T47D (cell line): ENCODE measurements around the gene RAMACL.
A peak's percentile ranks its signal among the peaks of the same experiment; 100 is the strongest.

Experiments used
- DNase-seq, 2 experiments: peaks; one replicate each; pipeline versions ENCODE4 v3.0.0 to v3.0.0-alpha.2; 2011 to 2012; ENCODE audit warnings: low read depth in 1 of 2, low spot score in 1 of 2
- JUND ChIP-seq: IDR thresholded peaks from 2 replicates; pipeline ENCODE4 v1.6.1; 2012; ENCODE audit warnings: low read depth
- in situ Hi-C: cut with HindIII; loops from 2 replicates; pipeline ENCODE4 v1.10.0; 2016; ENCODE audit warnings: low sequenced_read_pairs, low pct_unique_long_range_greater_than_20kb

The RAMACL gene

DNA sequence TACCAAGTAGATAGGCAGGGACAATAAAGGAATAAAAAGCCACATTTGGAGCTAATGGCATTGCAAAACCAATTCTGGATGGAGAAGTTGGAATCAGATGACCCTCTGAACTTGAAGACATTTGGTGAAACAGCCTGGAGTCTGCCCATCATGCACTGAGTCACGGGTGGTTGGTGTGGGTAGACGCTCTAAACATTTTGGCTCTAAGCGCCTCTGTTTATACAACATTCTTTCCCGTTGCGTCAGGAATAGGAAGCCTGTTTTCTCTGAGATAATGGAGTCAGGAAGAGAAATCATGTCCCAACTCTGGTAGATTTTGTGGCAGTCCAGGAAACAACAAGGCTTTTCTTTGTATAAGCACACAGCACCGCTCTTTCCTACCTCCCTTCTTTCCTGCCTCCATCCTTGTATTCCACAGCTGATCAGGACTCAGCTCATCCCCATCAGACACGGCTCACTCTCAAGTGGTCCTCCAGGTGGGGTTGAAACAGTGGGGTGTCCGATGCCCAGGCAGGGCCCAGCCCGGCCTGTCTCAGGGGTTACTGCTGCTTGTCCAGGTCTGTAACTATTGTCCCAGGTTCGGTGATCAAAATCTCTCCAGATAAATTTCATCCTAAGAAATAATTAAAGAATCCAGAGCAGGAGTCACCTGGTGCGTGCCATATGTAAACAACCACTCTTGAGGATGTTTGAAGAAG, 12.1 kb upstream of the RAMACL start:
- no peak for TF ChIP-seq JUND
- DNase-seq = no peak
- in situ Hi-C loops = no loop called here

DNA sequence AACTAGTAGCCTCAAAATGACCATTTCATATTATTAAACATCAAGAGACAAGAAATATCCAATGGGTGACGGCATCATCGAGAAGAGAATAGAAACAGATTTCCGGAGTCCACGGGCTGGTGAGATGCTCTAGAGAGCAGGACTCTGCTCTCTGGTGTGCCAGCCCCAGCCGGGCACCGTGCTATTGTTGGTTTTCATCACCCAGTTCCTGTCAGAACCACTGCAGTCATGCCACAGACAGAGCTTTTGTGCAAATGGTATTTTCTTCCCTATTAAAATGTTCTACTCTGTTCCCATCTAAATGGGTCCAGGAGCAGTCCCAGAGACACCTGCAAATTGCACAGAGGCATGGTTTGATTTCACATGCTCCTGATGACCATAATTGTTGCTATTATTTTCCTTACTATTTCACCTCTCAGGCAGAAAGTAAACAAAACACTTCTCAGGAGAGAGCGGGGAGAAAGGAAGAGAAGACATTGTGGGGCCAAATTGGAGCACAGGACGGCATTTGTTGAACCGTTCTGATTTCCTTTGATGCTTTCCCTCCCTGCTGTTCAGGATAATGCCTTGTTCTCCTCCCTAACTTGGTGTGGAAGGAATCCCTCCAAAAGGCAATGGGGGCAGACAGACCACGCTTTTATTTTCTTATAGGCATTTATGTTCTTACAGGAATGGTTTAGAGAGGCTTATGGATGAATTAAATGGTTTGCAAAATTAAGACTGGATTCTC, 11.4 kb upstream of the RAMACL start:
- no peak for TF ChIP-seq JUND
- in situ Hi-C loops = no loop called here
- no peak for DNase-seq

DNA sequence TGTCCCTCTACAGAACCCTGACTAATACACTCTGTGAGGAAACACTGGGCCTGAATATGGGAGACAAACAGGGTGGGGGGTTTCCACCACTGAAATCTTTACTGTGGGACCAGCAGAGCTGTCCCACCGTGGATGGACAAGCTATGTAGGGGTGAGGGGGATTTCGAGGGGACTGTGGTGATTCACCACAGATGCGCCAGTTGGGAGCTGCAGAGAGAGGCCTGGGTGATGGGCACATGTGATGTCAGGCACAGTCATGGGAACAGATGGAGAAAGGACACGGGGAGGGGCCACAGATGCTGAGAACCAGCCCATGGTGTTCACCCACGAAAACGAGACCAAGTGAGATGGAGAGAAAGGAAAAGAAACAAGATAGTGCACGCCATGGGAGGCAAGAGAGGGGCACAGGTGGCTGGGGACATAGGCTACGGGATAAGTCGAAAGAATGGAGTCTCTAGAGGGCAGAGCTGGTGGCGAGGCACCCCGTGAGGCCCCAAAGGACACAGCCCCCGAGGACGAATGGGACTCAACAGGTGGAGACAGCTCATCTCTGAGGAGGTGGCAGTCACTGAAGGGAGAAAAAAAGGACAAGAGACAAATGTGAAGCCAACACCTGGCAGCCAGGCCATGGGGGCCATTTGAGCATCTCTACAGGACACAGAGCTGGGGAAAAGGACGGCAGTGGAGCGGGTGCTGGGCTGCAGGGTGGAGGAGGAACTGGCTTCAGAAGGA, 10.5 kb upstream of the RAMACL start:
- no peak for DNase-seq
- no peak for TF ChIP-seq JUND
- in situ Hi-C loops = no loop called here

DNA sequence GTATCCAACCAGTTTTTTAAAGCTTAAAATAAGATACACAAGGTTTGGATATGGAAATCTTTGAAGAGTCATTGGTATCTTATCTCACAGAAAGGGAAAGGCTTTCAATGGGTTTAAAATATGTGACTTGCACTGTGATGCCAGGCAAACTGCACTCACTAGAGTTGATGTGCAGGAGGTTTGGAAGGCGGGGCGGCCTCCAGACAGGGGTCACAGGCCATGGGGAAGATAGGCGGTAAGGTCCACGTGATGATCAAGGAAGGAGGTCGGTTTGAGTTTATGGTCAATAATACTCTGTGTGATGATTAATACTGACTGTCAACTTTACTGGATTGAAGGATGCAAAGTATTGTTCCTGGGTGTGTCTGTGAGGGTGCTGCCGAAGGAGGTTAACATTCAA, 9.5 kb upstream of the RAMACL start:
- in situ Hi-C loops = no loop called here
- no peak for DNase-seq
- TF ChIP-seq JUND = no peak

DNA sequence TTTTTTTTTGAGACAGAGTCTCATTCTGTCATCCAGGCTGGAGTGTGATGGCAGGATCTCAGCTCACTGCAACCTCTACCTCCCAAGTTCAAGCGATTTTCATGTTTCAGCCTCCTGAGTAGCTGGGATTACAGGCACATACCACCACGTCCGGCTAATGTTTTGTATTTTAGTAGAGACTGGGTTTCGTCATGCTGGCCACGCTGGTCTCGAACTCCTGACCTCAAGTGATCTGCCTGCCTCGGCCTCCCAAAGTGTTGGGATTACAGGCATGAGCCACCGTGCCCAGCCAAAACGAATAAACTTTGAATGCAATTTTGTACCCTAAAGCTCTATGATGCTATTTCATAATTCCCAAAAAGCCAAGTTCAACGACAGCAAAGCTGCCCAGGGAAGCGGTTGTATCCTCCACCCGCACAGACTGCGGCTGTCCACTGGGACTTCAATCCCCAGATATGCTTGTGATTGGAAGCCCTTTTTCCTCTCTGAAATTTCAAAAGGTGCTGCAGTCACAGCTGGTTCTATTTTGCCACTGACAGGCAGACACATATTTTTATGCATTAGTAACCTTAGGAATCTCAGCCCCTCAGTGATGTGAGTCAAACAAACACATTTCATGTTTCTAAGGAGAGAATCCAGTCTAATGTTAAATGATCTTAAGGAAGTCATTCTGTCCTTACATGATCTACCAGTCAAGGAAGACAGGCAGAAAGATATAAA, 8.7 kb upstream of the RAMACL start:
- DNase-seq = no peak
- in situ Hi-C loops = no loop called here
- no peak for TF ChIP-seq JUND

DNA sequence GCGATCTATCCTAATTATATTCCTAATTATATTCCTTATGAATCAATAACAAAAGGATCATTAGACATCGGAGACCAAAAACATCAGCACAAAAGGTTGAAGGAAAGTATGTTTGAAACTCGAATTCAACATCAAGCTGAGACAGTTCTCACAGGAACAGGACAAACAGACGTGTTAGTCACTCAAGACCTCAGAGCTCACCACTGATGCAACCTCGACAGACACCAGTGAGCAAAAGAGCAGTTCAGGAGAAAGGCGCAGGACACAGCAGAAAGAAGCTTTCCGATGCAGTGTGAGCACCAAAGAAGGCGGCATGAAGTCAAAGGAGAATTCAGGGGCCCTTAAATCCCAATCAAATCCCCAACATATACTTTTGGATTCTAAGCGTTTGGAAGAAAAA, 6.3 kb upstream of the RAMACL start:
- in situ Hi-C loops = no loop called here
- no peak for TF ChIP-seq JUND
- peak in 1 of 2 experiments; percentile 4 for DNase-seq

DNA sequence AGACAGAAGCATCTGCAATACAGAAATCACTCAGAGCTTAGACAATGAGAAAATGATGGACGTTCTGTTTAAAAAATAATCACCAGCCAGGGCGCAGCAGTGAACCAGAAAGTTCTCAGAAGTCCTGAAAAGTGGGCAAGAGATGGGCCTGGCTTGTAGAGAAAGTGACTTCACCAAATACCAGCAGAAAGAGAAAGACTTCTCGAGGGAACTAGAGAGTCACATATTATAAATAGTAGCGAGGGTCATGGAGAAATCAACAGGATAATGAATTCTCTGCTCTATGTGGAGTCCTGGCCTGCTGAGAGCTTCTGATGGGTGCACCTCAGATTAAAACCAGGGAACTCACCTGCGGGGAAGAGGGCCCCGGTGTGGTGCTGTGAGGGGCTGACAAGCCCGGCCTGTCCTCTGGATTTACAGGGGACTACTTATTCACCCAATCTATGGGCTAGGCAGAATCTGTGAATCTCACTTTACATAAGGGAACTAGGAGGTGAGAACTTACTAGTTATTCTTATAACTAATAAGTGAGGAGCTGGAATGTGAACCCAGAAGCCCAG, 5.6 kb upstream of the RAMACL start:
- no peak for TF ChIP-seq JUND
- in situ Hi-C loops = no loop called here
- DNase-seq = no peak

DNA sequence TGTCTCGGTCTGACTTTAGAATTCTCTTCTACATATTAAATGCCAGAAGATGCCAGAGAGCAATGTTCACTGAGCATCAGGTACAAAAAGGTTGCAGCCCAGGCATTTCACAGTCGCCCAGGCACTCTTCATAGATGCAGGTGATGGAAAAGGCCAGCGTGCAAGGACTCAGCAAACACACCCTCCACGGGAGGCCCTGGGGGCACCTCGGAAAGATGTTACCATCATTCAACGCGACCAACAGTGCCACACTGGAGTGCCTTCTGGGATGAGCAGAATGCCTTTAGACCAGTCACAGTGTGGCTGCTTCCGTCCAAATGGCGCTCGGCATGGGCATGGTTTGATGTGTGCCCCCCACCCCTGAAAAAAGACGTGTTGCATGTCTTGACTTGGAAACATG, 4.5 kb upstream of the RAMACL start:
- DNase-seq = no peak
- TF ChIP-seq JUND = no peak
- in situ Hi-C loops = no loop called here

DNA sequence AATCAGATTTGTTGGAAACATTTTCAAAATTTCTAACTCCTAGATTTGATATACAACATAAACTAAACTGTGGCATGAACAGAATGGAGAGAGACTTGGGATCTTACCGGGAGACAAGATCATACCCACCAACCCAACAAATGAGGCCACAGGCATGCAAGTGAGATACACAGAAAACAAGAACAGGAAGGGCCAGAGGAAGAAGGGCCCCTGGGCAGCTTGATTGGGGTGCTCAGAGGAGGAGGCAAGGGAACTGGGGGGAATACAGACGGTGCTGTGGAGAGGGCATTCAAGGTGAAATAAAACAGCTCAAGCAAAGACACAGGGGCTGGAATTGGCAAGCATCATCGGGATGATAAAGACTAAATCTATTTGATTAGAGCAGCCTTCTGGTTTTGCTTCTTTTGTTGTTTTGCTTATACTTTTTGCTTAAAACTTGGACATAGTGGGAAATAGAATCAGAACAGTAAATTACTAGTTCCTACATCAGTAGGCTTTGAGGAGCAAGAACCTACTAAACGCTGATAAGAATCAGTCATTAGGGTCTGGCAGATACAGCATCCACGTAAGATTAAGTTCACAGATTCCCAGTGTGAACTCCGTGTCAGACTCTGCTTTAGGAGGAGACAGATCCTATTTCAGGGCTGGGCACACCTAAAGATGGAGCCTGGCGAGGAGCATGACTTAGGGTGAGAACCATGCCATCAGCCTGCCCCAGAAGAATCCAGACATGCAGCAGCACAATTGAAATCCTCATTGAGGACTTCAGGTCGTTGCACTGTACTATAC, 3.5 kb upstream of the RAMACL start:
- DNase-seq = no peak
- no peak for TF ChIP-seq JUND
- in situ Hi-C loops = no loop called here

DNA sequence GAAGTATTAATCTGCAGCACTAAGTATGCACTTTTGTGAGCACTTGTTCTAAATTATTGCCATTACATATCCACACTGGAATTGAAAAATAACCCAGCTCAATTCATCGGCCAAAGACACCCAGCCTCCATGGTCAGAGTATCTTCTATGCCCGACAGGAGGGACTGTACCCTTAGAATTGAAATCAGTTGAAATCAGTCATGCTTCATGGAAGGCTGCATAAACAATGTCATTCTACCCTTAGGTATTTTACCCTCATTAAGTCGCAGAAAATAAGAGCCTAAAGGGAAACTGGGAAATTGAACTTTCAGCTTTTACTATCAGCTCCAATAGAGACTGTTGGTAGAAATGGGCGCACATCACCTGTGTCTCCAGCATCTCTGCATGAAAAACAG, 2.9 kb upstream of the RAMACL start:
- in situ Hi-C loops = no loop called here
- no peak for TF ChIP-seq JUND
- no peak for DNase-seq

DNA sequence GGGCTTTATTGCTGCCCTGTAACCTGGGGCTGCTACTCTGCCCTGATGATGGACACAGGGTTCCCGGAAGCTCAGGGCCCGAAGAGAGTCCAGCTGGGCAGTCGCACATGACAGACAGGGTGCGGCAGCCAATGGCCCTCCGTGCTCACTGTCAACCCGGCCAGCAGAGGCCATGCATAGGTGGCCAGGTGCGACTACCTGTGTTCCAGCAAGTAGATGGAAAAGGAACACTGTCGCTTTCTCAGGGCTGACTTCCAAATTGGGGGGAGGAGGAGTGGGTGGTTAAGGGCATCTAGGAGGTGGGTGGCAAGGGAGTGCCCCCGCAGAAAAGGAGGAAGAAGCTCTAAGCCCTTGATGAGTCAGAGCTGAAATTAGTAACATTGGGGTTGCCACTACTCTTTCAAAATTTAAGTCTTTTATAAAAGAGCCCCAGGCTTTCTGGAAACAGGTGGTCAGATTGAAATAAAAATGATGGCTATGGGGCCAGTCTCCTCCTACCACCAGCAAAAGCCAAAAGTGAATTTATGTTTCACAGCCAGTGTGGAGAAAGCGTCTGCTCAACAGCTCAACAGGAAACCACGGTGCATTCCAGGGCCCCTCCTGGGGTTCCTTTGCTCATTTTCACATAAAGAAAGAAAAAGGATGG, 2.3 kb upstream of the RAMACL start:
- DNase-seq = peak in 1 of 2 experiments; percentile 7
- in situ Hi-C loops = no loop called here
- no peak for TF ChIP-seq JUND
